Mononuclear cell (primary cell): ENCODE measurements around the gene RBM38. TPM values are rescaled to one million over a fixed set of nuclear protein-coding genes. Genes with fewer than 3 reads are reported as not detected.

Source experiments
- H3K27me3 ChIP-seq: 2 replicates; pipeline ENCODE4 v1.6.0; 2011; ENCODE audit warnings: low read length, control low read depth; ENCODE audit not compliant: insufficient read depth
- H3K4me1 ChIP-seq: 2 replicates; pipeline ENCODE4 v1.5.1; 2011; ENCODE audit warnings: mild to moderate bottlenecking, low read length, control low read depth; ENCODE audit not compliant: insufficient read depth
- H3K4me3 ChIP-seq: 2 replicates; pipeline ENCODE4 v1.5.1; 2011; ENCODE audit warnings: mild to moderate bottlenecking, low read length, moderate library complexity
- H3K9me3 ChIP-seq: 2 replicates; pipeline ENCODE4 v1.5.1; 2011; ENCODE audit warnings: low read depth, mild to moderate bottlenecking, control low read depth, low read length
- total RNA-seq: library from RNA; depleted of rRNA; stranded (reverse); fragments of >200 nt; gene quantifications from one replicate; pipeline ENCODE4 v1.2.3, GENCODE V29; 2012

Gene RBM38
- total RNA-seq, 1 donor: 242 TPM

GRCh38 chr20:57437672-57438330 lies 46.6 kb downstream of the RBM38 start:
- Histone ChIP-seq H3K9me3 (no peaks in the 10 kb centered on the region), H3K27me3 (no peaks in the 10 kb centered on the region), H3K4me1 (peaks cover 59% of the 10 kb centered on the region), H3K4me3 (no peak overlapping the region)

GRCh38 chr20:57438552-57438951 lies 47.4 kb downstream of the RBM38 start:
- H3K9me3 ChIP-seq: no peaks in the 10 kb centered on the region
- H3K4me1 ChIP-seq: peaks cover 52% of the 10 kb centered on the region
- no peak overlapping the region for H3K4me3 ChIP-seq
- H3K27me3 ChIP-seq: no peaks in the 10 kb centered on the region

- Histone ChIP-seq H3K27me3 (no peaks in the 10 kb centered on the region), H3K4me3 (no peak overlapping the region), H3K9me3 (no peaks in the 10 kb centered on the region), H3K4me1 (peaks cover 43% of the 10 kb centered on the region)
Measured at GRCh38 chr20:57439432-57439831, 48.2 kb downstream of the RBM38 start.

- no peaks in the 10 kb centered on the region for H3K9me3 ChIP-seq
- no peaks in the 10 kb centered on the region for H3K27me3 ChIP-seq
- peaks cover 38% of the 10 kb centered on the region for H3K4me1 ChIP-seq
- H3K4me3 ChIP-seq: no peak overlapping the region
Measured at GRCh38 chr20:57439993-57440392, 48.8 kb downstream of the RBM38 start.

- peaks cover 29% of the 10 kb centered on the region for H3K4me1 ChIP-seq
- H3K9me3 ChIP-seq: no peaks in the 10 kb centered on the region
- H3K4me3 ChIP-seq: no peak overlapping the region
- H3K27me3 ChIP-seq: no peaks in the 10 kb centered on the region
Measured at GRCh38 chr20:57440678-57441509, 49.7 kb downstream of the RBM38 start.

- Histone ChIP-seq H3K4me1 (peaks cover 21% of the 10 kb centered on the region), H3K4me3 (no peak overlapping the region), H3K27me3 (no peaks in the 10 kb centered on the region), H3K9me3 (no peaks in the 10 kb centered on the region)
Measured at GRCh38 chr20:57441510-57442154, 50.4 kb downstream of the RBM38 start.

GRCh38 chr20:57442158-57442887 lies 51.1 kb downstream of the RBM38 start:
- Histone ChIP-seq H3K27me3 (no peaks in the 10 kb centered on the region), H3K4me1 (peaks cover 20% of the 10 kb centered on the region), H3K4me3 (no peak overlapping the region), H3K9me3 (no peaks in the 10 kb centered on the region)

- peaks cover 14% of the 10 kb centered on the region for H3K4me1 ChIP-seq
- H3K4me3 ChIP-seq: no peak overlapping the region
- no peaks in the 10 kb centered on the region for H3K27me3 ChIP-seq
- no peaks in the 10 kb centered on the region for H3K9me3 ChIP-seq
Measured at GRCh38 chr20:57442888-57443239, 51.7 kb downstream of the RBM38 start.

- Histone ChIP-seq H3K27me3 (no peaks in the 10 kb centered on the region), H3K9me3 (no peaks in the 10 kb centered on the region), H3K4me1 (peaks cover 9% of the 10 kb centered on the region), H3K4me3 (no peak overlapping the region)
Measured at GRCh38 chr20:57443349-57444265, 52.4 kb downstream of the RBM38 start.

- H3K9me3 ChIP-seq: no peaks in the 10 kb centered on the region
- peaks cover 14% of the 10 kb centered on the region for H3K4me1 ChIP-seq
- H3K4me3 ChIP-seq: no peak overlapping the region
- no peaks in the 10 kb centered on the region for H3K27me3 ChIP-seq
Measured at GRCh38 chr20:57444394-57445048, 53.3 kb downstream of the RBM38 start.

- no peaks in the 10 kb centered on the region for H3K9me3 ChIP-seq
- no peak overlapping the region for H3K4me3 ChIP-seq
- H3K4me1 ChIP-seq: peaks cover 18% of the 10 kb centered on the region
- H3K27me3 ChIP-seq: no peaks in the 10 kb centered on the region
Measured at GRCh38 chr20:57445298-57445697, 54.1 kb downstream of the RBM38 start.

- Histone ChIP-seq H3K4me1 (peaks cover 23% of the 10 kb centered on the region), H3K27me3 (no peaks in the 10 kb centered on the region), H3K4me3 (no peak overlapping the region), H3K9me3 (no peaks in the 10 kb centered on the region)
Measured at GRCh38 chr20:57445774-57446173, 54.6 kb downstream of the RBM38 start.

GRCh38 chr20:57448764-57449354 lies 57.7 kb downstream of the RBM38 start:
- peaks cover 47% of the 10 kb centered on the region for H3K4me1 ChIP-seq
- H3K9me3 ChIP-seq: no peaks in the 10 kb centered on the region
- no peak overlapping the region for H3K4me3 ChIP-seq
- no peaks in the 10 kb centered on the region for H3K27me3 ChIP-seq
